Measurements from ENCODE around the gene BEST1.
"Not testable (repeated sequence)": the region's sequence is repeated elsewhere in the genome, so short reads cannot be mapped to it uniquely, and the experiment has no call there.

The BEST1 gene

DNA sequence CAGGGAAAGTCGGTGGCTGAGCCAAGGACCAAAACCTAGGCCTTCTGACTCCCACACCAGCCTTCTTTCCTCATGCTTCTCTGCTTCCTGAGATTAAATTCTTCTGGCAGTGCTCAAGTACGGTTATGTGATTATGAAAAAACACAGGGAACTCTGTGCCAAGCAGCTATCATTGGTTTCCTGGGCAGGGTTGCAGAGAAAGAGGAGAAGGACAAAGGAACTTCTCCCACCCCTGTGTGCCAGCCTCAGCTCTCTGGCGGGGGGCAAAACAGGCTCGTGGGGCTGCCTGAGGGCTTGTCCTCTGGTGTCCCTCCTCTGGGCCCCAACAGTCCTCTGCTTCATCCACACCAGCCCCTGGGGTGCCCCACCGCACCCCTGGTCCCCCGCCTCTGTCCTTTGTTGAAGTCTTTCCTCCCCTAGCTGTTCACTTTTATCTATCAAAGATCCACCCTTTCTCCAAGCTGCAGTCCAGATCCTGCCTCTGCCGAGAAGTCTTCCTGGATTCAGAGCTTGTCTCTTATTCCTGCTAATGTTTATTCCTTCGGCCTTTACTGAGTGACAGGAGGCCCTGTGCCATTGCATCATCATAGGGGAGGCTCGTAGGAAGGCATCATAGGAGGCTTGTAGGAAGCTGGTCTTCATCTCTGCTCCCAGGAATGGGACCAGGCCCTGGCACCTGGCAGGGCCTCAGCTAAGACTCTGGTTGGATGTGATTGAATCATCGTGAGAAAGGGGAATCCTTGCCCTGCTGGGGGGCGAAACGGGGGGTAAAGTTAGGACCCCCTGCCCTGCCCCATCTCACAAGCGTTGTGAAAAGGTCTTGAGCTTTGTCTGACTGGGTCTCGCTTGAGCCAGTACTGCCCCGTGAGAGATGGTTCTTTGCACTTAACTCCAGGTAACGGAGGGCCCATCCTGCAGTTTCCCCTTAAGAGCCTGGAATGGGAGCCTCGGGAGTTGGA is 28.8 kb downstream of the BEST1 start:
- DNase-seq (ENCODE audit: low read depth), result no peak

DNA sequence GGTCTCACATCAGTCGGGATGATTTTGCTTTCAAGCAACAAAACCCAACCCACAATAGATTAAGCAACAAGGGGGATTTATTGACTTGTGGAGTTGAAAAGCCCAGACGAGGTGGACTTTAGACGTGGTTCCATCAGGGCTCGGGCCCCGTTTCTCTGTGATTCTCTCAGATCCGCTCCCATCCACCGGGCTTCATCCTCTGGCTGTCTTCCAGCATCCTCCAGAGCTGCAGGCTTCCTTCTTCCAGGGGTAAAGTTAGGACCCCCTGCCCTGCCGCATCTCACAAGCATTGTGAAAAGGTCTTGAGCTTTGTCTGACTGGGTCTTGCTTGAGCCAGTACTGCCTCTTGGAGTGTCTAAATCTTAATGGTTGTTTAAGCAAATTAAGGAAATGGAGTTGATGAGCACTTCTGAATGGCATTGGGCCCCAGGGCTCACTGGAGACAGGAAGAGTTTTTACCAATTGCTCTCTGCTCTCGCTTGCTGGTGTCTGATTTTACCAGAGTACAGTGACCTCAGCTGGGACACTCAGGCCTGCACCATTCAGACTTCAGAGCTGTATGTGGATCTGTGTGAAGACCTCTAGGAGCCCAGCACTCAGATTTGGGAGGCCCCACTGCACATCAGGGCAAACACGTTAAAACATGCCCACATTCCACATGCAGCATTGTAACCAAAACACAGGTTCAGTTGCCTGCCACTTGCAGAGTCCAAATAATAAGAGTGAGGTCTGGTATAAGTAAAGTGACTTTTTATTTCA is 30.8 kb downstream of the BEST1 start:
- no peak for DNase-seq (ENCODE audit: low read depth)

DNA sequence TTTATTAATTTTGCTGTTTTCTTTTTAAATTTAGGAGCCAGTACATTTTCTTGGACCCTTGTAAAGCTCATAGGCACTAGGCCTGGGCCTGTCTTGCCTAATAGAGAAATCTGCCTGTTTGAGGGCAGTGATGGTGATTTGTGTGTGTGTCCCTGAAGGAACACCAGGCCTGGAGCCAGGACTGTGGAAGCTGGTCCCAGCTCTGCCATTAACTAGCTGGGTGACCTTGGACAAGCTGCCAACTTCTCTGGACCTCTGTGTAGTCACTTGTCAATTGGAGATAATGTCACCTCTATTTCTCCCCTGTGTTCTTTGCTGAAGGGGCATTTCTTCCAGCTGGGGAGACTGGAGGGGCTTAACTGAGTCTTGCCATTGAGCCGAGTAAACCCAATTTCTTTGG is 33.3 kb downstream of the BEST1 start:
- DNase-seq (ENCODE audit: low read depth), result no peak

DNA sequence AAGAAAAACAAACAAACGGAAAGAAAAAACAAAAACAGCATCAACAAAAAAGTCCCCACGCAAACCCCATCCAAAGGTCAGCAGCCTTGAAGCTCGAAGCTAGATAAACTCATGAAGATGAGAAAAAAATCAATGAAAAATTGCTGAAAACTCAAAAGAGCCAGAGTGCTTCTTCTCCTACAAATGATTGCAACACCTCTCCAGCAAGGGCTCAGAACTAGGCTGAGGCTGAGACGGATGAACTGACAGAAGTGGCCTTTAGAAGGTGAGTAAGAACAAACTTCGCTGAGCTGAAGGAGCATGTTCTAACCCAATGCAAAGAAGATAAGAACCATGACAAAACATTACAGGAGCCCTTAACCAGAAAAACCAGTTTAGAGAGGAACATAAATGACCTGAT is 35.7 kb downstream of the BEST1 start:
- no peak for DNase-seq (ENCODE audit: low read depth)

DNA sequence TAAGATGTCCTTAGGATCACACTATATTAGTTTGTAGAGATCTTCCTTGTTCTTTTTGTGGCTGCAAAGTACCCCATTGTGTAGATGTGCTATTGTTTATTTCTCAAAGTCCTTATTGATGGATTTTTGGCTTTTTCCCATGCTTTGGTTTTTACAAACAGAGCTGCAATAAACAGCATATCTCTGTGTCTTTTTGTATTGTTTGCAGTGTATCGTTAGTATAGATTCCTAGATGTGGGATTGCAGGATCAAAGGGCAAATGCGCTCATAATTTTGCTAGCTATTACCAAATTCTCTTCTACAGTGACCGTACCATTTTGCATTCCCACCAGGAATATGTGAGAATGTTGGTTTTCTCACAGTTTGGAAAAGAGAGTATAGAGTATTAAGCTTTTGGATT is 44.8 kb downstream of the BEST1 start:
- DNase-seq (ENCODE audit: low read depth), result no peak

DNA sequence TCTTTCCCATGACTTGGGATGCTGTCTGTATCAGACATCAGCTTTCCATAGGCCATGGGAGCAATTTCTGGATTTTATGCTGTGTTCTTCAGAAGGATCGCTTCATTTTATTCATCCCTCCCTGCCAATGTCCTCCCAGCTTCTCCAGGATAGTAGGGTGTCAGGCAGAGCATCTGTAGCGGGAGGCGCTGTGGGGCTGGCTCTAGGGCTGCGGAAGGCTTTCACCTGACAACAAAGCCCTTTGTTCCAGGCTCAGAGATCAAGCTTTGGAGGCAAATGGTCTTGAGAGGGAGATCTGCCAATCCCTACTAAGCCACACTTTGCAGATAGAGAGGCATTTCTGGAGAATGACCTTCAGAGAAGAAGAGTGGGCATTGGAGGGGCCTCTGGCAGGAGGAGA is 46.8 kb downstream of the BEST1 start:
- no peak for DNase-seq (ENCODE audit: low read depth)

DNA sequence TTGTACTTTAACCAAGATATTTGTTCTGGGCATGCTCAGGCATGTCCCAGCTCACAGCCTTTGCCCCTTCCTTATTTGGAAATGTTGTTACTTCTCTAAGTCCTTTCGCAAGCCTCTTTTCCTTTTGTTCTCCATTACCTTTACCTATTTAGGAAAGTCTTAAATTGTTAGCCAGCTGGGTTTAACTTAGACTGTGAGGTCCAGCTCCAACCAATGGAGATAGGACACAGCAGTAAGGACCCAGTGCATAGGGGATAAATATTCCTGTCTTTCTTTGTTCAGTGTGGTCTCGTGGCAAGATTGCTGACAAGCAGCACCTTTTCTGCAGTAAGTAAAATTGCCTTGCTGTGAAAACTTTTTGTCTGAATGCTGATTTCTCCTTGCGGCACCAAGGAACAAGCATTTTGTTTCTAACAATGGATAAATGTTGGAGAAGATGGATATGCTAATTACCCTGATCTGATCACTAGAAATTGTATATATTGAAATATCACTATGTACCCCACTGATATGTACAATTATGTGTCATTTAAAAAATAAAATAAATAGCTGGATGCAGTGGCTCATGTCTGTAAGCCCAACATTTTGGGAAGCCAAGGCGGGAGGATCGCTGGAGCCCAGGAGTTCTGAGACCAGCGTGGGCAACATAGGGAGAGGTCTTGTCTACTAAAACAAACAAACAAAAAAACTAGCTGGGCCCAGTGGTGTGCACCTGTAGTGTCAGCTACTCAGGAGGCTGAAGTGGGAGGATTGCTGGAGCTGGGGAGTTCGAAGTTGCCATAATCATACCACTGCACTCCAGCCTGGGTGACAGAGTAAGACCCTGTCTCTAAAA is 49.2 kb downstream of the BEST1 start:
- no peak for DNase-seq (ENCODE audit: low read depth)

DNA sequence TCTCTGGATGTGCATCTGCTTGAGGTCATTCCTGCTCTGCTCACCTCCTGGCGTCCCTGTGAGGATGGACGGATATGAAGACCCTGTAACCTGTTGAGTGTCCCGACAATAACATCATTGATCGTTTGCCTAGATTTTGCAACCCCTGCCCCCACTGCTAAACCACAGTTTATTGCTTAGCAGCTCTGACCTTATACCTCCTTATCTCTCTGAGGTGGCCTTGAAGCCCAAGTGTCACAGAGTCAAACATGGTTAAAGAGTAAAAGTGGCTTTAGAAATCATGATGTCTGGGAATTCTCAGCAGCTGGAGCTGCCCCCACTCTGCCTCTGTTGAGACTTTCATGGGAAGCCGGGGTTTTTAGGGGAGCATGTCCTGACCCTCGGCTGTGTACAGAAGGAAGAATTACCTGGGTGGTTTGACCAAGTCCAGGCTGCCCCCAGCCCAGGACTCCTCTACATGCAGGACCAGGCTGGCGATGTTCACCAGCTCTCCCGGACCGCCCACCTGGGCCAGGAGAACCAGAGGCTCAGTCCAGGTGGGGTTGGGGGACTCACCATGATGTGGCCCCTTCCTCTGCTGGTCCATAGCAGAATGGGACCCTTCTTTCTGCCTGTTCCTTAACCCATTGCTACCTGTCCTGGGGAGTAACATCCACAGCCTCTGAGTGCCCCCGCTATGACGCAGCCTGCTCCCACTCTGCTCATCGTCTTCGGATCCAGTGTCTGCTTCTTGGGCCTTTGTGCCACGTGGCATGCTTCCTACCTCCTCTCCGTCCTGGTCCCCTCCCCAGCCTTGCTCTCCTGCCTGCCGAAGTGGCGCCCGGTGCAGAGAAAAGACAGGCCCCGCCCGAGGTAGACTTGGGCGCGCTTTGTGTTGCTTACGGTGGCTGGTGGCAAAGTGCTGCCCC is 50.6 kb downstream of the BEST1 start:
- DNase-seq (ENCODE audit: low read depth), result no peak

DNA sequence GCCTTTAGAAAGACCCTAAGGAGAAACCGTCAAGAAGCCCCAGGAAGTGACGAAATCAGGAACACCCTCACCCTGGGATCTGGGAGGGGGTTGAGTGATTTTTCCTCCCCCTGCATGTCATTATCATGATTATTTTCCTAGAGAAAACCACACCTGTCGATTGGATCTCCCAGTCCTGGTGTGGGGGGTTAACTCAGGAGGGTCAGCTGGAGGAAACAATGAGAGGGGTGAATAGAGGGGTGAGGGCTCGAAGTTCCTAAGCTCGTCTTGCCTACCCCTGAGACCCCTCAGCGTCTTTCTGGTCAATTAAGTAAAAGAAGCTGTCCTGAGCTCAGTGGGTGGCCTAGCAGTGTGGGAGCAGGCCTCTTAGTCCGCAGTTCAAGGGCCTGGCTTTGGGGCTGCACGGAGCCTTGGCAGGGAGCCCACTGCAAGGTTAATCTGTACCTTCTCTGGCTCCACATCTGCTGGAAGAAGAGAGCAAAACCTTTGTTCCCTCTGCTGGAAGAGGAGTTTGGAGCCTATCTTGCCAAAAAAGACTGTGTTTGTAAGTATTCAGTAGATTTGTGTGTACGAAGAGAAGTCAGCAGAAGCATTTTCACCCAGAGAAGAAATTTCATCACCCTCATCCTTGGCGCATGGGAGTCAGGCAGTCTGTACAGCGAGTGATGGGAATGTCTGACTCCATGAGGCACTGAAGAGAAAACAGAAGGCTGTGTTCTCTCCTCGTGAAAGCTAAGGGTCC is 51.5 kb downstream of the BEST1 start:
- no peak for DNase-seq (ENCODE audit: low read depth)

DNA sequence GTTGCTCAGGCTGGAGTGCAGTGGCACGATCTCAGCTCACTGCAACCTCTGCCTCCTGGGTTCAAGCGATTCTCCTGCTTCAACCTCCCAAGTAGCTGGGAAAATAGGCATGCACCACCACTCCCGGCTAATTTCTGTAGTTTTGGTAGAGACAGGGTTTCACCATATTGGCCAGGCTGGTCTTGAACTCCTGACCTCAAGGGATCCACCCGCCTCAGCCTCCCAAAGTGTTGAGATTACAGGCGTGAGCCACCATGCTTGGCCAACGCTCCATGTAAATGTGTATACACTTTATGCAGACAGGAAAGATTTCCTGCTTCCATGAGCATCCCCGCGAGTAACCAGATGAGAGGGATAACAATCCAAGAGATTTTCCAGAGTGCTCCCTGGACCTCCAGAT is 52.1 kb downstream of the BEST1 start:
- DNase-seq (ENCODE audit: low read depth), result not testable (repeated sequence)

DNA sequence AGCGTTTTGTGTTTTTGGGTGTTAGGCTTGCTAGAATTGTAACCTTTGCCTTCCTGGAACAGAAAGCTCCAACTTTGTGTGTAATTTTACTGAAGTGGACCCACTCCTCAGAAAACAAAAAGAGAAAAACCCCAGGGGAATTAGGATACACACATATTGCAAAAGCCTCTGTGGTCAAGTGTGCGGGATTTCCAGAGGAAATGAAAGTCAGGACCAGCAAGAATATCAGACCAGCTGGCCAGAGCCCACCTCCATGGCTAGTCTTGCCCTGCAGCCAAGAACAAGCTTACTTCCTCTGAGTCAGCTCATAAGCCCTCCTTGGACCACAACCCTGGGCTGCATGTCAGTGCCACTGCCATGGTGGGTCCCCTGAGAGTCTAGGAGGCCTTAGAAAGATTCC is 54.3 kb downstream of the BEST1 start:
- no peak for DNase-seq (ENCODE audit: low read depth)

DNA sequence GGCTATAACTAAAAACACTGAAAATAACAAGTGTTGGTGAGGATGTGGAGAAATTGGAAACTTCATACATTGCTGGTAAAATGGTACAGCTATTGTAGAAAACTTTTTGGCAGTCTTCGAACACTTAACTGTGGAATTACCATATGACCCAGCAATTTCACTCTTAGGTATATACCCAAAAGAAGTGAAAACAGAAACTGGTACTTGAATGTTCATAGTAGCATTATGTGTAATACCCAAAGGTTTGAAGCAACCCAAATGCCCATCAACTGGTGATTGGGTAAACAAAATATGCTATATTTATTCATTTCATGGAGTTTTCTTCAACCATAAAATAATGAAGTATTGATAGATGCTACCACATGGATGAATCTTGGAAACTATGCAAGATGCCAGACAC is 58.0 kb downstream of the BEST1 start:
- no peak for DNase-seq (ENCODE audit: low read depth)

DNA sequence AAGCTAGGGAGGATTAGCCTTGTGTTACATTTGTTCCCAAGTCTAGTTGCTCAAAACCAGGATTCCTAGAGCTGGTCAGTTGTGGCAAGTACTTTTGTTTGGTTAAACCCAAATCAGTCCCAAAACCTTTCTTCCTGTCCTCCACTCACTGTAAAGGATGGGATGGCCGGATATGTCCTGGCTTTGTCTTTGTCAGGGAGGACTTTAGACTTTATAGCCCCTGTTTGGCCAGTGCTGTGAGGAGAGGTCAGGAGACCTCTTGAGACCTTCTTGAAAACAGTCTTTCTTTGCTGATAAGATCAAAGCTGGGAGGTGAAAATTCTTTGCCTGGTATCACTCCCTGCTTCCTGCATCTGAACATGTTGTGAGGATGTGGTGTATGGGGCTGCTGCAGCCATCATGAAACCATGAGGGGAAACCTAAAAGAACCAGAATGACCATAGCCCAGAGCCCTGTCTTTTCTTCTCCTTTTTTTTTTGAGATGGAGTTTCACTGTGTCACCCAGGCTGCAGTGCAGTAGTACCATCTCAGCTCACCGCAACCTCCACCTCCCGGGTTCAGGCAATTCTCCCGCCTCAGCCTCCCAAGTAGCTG is 60.9 kb downstream of the BEST1 start:
- DNase-seq (ENCODE audit: low read depth), result no peak

DNA sequence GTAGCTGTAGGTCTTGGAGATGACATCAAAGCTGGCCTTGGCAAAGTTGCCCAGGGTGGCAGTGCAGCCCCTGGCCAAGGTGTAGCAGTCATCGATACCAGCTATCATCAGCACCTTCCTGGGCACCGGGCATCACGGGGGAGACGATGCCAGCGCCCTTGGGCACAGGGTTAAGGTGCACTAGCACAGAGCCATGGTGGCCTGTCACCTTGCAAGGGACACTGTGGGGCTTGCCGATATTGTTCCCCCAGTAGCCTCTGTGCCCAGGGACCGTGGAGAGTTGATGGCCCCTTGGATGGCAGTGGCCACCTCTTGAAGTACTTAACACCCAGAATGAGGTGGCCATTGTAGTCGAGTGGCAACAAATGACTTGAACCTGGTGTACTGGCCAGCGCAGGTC is 61.7 kb downstream of the BEST1 start:
- no peak for DNase-seq (ENCODE audit: low read depth)

DNA sequence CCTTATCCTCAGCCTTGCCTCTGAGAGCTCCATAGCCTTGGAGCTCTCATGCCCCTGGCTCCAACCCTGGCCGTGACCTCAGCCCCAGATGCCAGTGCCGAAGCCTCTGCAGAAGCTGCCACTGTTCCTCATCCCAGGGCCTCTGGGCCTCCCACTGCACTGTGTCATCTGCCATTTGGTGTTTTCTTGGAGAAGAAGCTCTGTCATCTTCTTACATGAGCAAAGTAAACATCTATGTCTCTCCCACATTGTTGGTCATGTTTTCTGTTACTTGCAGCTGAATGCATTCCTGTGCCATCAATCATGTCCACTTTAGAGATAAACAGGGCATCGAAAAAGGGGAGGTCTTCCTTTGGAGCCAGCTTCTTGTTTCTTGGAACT is 62.3 kb downstream of the BEST1 start:
- no peak for DNase-seq (ENCODE audit: low read depth)

DNA sequence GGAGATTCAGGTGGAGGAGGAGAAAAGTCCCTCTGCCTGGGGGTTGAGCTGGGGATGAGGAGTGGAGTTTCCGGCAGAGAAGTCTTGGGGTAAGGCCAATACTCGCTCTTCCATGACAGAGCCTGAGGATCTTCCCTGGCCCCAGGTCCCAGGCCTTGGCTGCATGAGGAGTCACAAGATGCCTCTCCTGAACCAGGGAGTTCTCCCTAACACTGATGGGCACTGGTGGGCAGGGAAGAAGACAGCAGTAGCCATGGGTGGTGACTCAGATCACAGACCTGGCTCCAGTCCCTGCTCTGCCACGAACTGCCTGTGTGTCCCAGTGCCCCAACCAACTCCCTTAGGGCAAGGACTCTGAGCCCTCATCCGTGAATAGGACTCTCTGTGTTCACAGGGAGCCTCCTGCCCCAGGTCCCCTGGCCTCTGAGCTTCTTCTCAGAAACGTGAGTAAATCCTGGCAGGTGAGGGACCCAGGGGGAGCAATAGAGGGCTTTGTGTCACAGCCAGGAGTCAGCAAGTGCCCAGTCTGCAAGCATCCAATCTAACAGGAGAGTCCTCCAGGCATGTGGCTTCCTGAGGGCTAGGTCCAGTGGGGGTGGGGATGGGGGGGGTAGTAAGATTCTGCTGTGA is 62.8 kb downstream of the BEST1 start:
- DNase-seq (ENCODE audit: low read depth), result no peak
